B cell (primary cell): ENCODE data around the gene MNX1.

ENCODE experiments used
- CTCF ChIP-seq: fragments of 200-600 bp; IDR thresholded peaks from one replicate; pipeline ENCODE4 v1.8.0; 2022; ENCODE audit warnings: antibody characterized with exemption, mild to moderate bottlenecking
- EZH2 ChIP-seq: IDR thresholded peaks from 2 replicates; pipeline ENCODE4 v1.6.1; 2012; ENCODE audit warnings: borderline replicate concordance, low read depth, mild to moderate bottlenecking, moderate library complexity, low read length; ENCODE audit not compliant: insufficient read depth, poor library complexity, severe bottlenecking

GRCh38 chr7:157006829-157007469 is 3.5 kb downstream of the MNX1 start:
- TF ChIP-seq CTCF (no peak), EZH2 (no peak)
